SK-N-MC (cell line): Measurements from ENCODE around the gene LY6G5C.

Source experiments
- DNase-seq: peaks from one replicate; pipeline ENCODE4 v3.0.0-alpha.2; 2011; ENCODE audit warnings: low read depth, low spot score
- H3K27ac ChIP-seq: fragments of 200-600 bp; sonication (generic); 2 replicates; pipeline ENCODE4 v1.5.1; 2016; ENCODE audit warnings: mixed run types
- H3K36me3 ChIP-seq: fragments of 200-600 bp; sonication (generic); 2 replicates; pipeline ENCODE4 v1.6.1; 2017; ENCODE audit warnings: antibody characterized with exemption, low read length, mixed read lengths; ENCODE audit not compliant: insufficient read depth
- H3K4me3 ChIP-seq: fragments of 200-600 bp; sonication (generic); 2 replicates; pipeline ENCODE4 v1.5.1; 2016
- H3K9ac ChIP-seq: fragments of 200-600 bp; sonication (generic); 2 replicates; pipeline ENCODE4 v1.8.0; 2017; ENCODE audit warnings: mixed run types, mixed read lengths; ENCODE audit not compliant: insufficient read length
- H3K9me3 ChIP-seq: fragments of 200-600 bp; sonication (generic); 2 replicates; pipeline ENCODE4 v1.6.1; 2017; ENCODE audit warnings: low read depth, mild to moderate bottlenecking, antibody characterized with exemption, low read length, moderate library complexity, mixed read lengths
- EZH2 ChIP-seq: fragments of 200-600 bp; sonication (generic); IDR thresholded peaks from one replicate; pipeline ENCODE4 v1.6.1; 2017; ENCODE audit warnings: antibody characterized with exemption
- FOXP2 ChIP-seq: optimal IDR thresholded peaks from 2 replicates; pipeline ENCODE3; 2011; ENCODE audit warnings: mild to moderate bottlenecking, moderate library complexity; ENCODE audit not compliant: insufficient read depth; ENCODE audit errors: extremely low read length, control extremely low read depth
- POLR2AphosphoS5 ChIP-seq: IDR thresholded peaks from 2 replicates; pipeline ENCODE4 v1.6.1; 2012; ENCODE audit warnings: mild to moderate bottlenecking, low read depth, low read length, borderline replicate concordance

LY6G5C gene, protein sequence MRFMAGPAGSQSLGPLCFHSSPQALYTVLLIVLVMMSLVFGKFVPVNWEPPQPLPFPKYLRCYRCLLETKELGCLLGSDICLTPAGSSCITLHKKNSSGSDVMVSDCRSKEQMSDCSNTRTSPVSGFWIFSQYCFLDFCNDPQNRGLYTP

DNA sequence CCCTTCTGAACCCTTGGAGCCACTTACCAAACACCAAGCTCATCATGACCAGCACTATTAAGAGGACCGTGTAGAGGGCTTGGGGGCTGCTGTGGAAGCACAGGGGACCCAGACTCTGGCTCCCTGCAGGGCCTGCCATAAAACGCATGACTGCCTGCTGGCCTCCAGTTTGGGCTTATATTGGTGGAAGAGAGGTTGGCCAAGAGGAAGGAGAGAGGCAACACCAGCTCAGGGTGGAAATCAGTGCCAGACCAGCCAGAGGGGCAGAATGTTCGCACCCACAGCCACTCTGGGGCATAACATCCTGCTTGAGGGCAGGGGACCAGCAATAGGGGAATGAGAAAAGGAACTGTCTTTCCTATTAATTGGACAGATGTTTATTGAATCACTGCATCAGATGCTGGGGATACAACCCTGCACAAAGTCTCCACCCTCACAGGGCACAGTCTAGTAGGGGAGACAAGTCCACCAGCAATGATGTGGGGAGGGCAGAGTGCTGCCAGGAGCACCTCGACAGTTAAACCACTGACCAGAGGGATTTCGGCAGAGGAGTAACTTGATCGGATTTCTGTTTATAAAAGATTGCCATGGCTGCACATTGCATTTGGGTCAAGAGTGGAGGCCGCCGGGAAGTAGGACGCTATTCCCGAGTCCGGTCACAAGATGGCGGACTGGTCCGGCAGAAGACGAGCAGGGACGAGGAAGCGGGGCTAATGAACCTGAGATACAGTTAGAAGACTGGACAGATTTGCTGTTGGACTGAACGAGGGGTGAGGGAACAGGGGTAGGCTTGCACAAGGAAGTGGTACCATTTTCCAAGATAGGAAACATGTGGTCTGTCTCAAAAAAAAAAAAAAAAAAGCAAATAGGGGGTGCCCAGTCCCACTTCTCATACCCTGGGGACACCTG lies at the start of gene LY6G5C:
Gene LY6G5C (minus strand): TSS at position 842 of the 909 bp plus-strand sequence. CDS start 694 bp downstream, at position 148.
- peak; percentile 18 for DNase-seq
- Histone ChIP-seq H3K9me3 (no peaks in the 10 kb centered on the region), H3K27ac (no peak within 1 kb of the TSS), H3K36me3 (no peaks in the 10 kb centered on the region), H3K9ac (peak within 1 kb of the TSS; percentile 50), H3K4me3 (peak within 1 kb of the TSS; percentile 76)
- TF ChIP-seq POLR2AphosphoS5 (no peak), EZH2 (no peak), FOXP2 (no peak)

DNA sequence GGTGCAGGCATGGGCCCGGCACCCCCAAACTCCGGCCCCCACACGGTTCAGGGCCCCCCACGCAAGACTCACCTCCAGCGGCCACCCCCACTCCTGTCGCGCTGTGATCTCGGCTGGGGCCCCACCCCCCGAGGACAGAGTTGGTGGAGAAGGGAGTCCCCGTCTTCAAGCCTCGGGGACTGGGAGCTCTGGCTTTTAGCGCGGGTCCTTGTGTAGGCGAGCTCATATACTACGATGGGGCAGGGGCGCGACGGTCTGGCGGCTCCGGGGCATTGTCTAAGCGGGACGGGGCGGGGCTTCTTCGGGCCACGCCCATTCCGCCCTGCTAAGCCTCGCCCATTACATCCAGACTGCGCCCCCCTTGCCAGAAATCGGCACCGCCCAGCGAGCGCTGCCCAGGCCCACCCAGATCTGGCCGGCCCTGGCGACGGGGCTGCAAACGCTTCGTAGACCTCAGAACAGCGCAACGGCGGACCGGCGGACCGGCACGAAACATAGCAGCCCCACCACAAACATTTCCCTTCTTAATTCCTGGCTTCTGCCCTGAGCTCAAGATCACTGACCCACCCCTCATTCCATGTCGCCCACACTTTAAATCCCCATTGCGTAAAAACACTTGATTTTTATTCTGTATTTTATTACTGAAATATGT lies 49.2 kb upstream of the LY6G5C start:
- no peak for DNase-seq
- Histone ChIP-seq H3K9ac (peak overlapping the region; percentile 76), H3K4me3 (peak overlapping the region; percentile 94), H3K9me3 (no peaks in the 10 kb centered on the region), H3K36me3 (peaks cover 47% of the 10 kb centered on the region), H3K27ac (peak overlapping the region; percentile 35; the same call in 1 of the 2 replicates)
- TF ChIP-seq EZH2 (no peak), FOXP2 (no peak), POLR2AphosphoS5 (peak; percentile 90)

DNA sequence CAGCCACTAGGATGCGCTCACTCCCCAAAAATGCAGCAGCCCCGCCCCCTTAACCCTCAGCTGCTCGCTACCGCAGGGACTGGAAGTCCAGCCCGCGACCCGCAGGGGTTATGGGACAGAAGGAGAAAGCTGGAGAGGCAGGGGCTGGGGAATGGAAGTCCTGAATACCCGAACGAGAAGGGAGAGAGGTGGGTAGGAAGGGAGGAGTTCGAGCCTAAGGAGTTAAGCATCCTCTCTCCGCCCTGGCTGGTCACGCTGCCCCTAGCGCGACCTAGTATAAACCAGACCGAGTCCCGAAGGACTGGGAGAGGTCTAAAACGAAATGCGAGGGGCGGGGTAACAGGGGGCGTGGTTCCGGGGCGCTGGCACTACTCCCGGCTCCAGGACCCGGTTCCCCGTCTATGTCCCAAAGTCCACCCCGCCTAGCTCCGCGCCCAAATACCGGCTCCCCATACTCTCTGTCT lies 48.7 kb upstream of the LY6G5C start:
- Histone ChIP-seq H3K9ac (peak overlapping the region; percentile 76), H3K9me3 (no peaks in the 10 kb centered on the region), H3K36me3 (peaks cover 47% of the 10 kb centered on the region), H3K27ac (peak overlapping the region; percentile 35; the same call in 1 of the 2 replicates), H3K4me3 (peak overlapping the region; percentile 94)
- no peak for DNase-seq
- TF ChIP-seq FOXP2: no peak
- no peak for TF ChIP-seq EZH2

DNA sequence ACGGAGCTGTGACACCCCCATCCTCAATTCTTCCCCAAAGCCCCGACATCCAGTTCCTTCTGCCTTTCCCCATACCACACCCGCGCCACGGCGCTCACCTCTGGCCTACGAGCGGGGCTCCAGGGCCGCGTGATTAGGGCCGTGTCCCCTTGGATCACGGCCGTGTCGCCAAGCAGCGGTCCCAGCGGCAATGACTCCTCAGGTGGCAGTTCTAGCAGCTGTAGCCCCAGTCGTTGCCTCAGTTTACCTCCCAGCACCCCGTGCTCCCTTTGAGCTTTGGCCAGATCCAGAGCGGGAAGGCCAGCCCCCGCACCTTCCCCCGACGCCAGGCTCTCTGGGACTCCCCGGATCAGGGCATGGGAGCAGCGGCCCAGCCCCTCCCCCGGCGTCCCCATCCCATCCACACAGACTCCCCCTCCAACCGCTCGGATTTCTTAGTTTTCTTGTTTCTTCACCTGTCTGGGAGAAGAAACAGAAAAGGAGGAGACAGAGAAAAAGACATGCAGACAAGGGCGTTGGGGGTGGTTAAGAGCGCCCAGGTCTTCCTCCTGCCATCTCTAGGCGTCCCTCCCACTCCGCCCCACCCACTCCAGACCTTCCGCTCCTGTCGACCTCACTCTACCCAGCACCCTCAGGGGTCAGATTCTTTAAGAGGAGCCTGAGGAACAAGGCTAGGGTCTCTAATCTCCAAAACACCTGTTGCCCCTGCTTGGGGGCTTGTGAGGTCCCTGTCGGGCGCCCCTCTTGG lies 48.1 kb upstream of the LY6G5C start, which contains the start of gene DDAH2:
Gene DDAH2 (minus strand): TSS at position 533 of the 748 bp plus-strand sequence. CDS start 138 bp downstream, at position 395.
- DNase-seq: no peak
- peak within 1 kb of the TSS; percentile 35; the same call in 1 of the 2 replicates for H3K27ac ChIP-seq
- H3K36me3 ChIP-seq: peaks cover 41% of the 10 kb centered on the region
- H3K9ac ChIP-seq: peak within 1 kb of the TSS; percentile 76
- TF ChIP-seq POLR2AphosphoS5: no peak
- no peak for TF ChIP-seq EZH2
- TF ChIP-seq FOXP2: no peak
- H3K4me3 ChIP-seq: peak within 1 kb of the TSS; percentile 94
- no peaks in the 10 kb centered on the region for H3K9me3 ChIP-seq

DNA sequence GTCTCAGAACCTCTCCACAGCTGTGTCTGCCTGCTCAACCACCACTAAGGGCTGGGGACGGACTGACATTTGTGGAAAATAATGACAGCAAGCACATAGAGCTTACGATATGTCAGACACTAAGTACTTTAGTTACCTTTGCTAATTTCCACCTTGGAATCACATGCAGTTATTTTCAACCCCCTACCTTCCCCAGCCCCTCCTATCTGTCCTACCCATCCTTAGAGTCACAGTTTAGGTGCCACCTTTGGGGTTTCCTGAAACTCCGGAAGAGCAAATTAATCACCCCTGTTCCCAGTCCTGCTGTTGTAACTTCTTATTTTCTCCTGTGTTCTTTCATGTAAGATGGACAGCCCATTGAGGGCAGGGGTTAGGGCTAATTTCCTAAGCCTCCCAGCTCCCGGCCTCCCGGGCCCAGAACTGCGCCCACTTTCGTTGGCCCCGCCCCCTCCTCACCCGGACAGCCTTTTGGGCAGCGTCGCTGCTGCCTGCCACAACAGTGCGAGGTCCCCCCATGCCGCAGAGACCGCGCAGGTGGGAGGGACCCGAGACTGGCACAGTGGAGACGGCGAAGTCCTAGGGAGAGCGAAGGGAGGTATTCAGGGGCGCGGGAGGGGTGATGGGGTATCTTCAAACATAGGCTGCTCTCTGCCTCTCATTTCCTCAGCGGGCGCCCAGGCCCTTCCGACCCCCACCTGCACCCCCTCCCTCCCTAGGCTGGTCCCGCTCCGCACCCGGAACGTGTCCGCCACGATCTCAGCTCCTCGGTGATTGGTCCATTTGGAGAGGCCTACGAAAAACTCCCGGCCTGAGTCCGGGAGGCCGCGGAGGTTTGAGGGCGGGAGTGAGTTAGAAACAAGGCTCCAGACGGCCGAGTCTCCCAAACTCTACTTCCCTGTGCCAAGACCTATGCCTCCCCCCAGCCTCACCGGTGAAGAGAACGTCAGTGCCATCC lies 47.1 kb upstream of the LY6G5C start:
- peaks cover 31% of the 10 kb centered on the region for H3K36me3 ChIP-seq
- no peak for DNase-seq
- H3K9me3 ChIP-seq: no peaks in the 10 kb centered on the region
- H3K9ac ChIP-seq: no peak overlapping the region
- TF ChIP-seq EZH2 (no peak), POLR2AphosphoS5 (no peak), FOXP2 (no peak)
- no peak overlapping the region for H3K27ac ChIP-seq
- no peak overlapping the region for H3K4me3 ChIP-seq

DNA sequence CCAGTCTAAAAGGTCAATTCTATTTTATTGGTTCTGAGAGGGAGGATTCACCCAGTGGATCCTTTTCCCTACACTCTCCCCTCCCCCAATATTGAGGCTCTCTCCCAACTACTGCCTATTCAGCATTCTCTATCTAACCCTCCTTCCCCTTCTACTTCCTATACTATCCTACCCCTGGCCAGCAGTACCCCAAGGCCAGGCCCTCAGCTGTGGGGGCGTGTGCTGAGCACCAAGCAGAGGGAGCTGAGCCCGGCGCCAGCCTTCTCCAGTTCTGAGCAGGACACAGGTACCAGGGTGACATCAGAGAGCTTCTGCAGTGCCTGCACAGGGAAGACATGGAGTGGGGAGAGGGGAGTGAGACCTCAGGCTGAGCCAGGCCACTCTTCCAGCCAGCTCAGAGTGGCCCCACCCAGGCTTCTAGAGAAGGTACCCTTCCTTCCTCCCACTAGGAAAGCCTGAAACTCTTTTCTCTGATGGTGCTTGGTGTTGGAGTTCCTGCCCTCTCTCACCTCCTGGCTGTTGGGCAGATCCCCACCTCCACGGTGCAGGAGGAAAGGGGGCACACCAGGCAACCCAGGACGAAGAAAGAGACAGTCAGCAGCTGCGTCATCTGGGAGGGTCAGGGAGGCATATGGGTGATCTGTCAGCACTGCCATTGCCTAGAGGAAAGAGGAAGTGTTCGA lies 46.3 kb upstream of the LY6G5C start:
- DNase-seq: no peak
- no peaks in the 10 kb centered on the region for H3K9me3 ChIP-seq
- H3K27ac ChIP-seq: no peak overlapping the region
- H3K4me3 ChIP-seq: no peak overlapping the region
- H3K9ac ChIP-seq: no peak overlapping the region
- H3K36me3 ChIP-seq: peaks cover 23% of the 10 kb centered on the region
- TF ChIP-seq EZH2 (no peak), POLR2AphosphoS5 (no peak), FOXP2 (no peak)

DNA sequence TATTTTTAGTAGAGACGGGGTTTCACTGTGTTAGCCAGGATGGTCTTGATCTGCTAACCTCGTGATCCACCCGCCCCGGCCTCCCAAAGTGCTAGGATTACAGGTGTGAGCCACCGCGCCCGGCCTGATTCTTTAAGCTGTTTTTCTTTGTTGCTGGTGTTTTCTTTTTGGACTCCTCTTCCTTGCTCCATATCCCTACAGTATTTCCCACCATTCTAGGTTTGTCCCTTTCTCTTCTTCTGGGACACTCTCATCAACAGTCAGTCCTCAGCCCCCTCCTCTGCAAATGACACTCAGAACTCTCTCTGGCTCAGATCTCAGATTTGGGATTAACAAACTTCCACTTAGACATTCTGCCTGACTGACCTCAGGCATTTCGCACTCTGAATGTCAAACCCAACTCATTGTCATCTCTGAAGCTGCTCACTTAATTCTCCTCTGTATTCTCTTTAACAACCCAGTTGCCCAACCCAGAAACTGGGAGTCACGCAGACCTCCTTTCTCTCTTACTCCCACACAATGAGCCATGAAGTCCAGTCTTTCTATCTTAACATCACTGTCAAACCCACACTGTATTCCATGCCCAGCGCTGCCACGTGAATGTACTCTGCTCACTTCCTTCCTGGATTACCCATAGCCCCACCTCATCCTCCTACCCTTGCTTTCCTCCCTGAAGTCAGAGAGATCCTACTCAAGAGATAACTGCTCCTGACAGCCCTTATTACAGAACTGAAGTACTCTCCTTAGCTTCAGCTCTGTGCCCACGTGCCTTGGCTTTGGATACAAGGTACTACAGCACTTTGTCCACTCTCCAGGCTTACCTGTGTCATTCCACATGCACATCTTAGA lies 44.9 kb upstream of the LY6G5C start:
- no peak overlapping the region for H3K27ac ChIP-seq
- no peaks in the 10 kb centered on the region for H3K9me3 ChIP-seq
- no peak for TF ChIP-seq EZH2
- TF ChIP-seq FOXP2: no peak
- TF ChIP-seq POLR2AphosphoS5: no peak
- H3K4me3 ChIP-seq: no peak overlapping the region
- no peak for DNase-seq
- peaks cover 9% of the 10 kb centered on the region; the same call in 1 of the 2 replicates for H3K36me3 ChIP-seq
- no peak overlapping the region for H3K9ac ChIP-seq
